GM21390 (cell line): ENCODE data around the gene LGALS7B.
"Not testable (repeated sequence)": the region's sequence is repeated elsewhere in the genome, so short reads cannot be mapped to it uniquely, and the experiment has no call there.

Experiments used
- ATAC-seq: cut with Tn5 transposase; IDR thresholded peaks from one replicate; pipeline ENCODE4 v1.9.1; 2021; ENCODE audit not compliant: unreplicated experiment

LGALS7B gene

GRCh38 chr19:38788478-38789243, at the start of gene LGALS7B:
Gene LGALS7B (plus strand): TSS chr19:38789200. CDS start chr19:38789227, 27 bp downstream.
- ATAC-seq, result no peak

DNA sequence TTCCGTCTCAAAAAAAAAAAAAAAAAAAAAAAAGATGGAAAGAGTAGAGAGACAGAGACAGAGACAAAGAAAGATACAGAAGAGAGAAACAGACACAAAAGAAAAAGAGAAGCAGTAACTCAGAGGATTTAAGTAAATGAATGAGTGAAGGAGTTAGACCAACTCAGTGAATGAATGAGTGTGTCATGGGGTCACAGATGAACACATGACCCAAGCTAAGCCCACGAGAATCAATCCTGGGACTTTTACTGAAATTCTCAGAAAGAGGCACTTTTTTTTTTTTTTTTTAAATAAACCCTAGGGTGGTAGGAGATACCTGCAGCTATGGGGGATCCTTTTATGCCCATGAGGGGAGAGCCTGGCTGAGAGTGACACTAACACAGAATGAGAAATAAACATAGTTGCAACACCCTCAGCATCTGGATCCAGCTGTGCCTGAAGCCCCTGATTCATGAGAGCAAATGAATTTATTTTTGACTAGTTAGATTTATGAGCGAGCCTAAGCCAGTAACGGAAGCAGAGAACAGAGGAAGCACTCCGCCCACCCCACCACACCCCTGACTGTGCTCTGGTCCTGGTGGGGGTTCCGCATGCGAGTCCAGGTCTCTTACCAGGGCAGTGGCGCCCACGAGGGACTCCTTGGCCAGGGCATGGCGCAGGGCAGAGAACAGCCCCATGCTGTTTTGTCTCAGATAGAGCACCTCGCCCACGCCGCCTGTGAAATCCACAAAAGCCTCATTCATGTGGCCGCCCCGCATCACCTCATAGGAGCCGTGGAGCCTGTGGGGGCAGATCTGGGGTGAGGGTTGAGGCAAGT, 49.4 kb upstream of the LGALS7B start:
- no peak for ATAC-seq

- no peak for ATAC-seq
Measured at GRCh38 chr19:38740257-38740592, 48.8 kb upstream of the LGALS7B start.

- no peak for ATAC-seq
Measured at GRCh38 chr19:38740932-38741331, 48.1 kb upstream of the LGALS7B start.

- ATAC-seq, result no peak
Measured at GRCh38 chr19:38741670-38742069, 47.3 kb upstream of the LGALS7B start.

DNA sequence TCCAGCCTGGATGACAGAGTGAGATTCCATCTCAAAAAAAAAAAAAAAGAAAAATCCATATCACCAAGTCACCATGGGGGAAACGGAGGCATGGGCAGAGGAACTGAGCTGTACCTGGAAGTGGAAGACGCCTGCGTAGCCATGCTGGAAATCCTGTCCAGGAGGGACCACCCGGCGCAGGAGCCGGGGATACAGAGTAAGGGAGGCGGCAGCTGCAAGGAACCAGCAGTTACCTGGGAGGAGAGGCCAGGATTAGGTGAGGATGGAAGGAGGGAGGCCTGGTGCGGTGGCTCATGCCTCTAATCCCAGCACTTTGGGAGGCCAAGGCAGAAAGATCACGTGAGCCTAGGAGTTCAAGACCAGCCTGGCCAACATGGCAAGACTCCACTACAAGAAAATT, 46.7 kb upstream of the LGALS7B start:
- ATAC-seq, result no peak

DNA sequence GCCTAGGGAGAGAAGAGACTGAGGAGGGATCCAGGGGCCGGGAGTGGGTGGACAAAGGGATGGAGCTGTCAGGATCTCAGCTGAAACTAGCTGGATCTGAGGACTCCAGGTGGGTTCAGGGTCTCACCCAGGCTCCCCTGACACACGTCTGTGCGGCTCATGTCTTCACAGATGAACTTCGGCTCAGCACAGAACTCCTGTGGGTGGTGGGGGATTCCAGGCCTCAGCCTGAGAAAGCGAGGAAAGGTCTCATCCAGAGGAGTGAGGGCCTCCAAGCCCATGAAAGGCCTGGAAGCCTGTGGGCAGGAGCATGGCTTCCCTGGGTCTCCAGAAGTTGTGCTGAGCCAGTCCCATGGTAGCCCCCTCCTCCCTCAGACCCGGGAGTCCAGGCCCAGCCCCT, 46.1 kb upstream of the LGALS7B start:
- no peak for ATAC-seq

GRCh38 chr19:38743394-38744297, 45.4 kb upstream of the LGALS7B start:
- no peak for ATAC-seq

- ATAC-seq, result no peak
Measured at GRCh38 chr19:38744298-38744681, 44.7 kb upstream of the LGALS7B start, which contains the start of gene CAPN12. Gene CAPN12 (minus strand): TSS chr19:38744474. CDS start chr19:38744165, 309 bp downstream.

DNA sequence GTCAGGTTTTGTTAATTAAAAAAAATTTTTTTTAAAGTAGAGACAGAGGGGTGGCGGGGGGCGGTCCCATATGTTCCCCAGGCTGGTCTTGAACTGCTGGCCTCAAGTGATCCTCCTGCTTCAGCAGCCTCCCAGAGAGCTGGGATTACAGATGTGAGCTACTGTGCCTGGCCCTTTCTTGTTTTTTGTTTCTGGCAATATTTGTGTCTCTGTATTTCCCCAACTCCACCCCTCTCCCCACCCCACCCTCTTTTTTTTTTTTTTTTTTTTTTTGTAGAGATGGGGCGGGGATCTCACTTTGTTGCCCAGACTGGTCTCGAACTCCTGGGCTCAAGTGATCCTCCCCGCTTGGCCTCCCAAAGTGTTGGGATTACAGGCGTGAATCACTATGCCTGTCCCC, 44.1 kb upstream of the LGALS7B start:
- no peak for ATAC-seq

- ATAC-seq, result no peak
Measured at GRCh38 chr19:38745316-38745715, 43.7 kb upstream of the LGALS7B start.

DNA sequence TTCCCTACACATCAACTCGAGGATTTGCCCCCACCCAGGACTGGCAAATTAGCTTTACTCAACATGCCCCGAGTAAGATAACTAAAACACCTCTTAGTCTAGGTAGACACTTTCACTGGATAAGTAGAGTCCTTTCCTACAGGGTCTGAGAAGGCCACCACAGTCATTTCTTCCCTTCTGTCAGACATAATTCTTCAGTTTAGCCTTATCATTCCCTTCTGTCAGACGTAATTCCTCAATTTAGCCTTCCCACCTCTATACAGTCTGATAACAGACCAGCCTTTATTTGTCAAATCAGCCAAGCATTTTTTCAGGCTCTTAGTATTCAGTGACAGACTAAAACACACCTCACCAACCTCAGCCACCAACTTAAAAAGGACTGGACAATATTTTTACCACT, 35.2 kb upstream of the LGALS7B start:
- ATAC-seq, result not testable (repeated sequence)

DNA sequence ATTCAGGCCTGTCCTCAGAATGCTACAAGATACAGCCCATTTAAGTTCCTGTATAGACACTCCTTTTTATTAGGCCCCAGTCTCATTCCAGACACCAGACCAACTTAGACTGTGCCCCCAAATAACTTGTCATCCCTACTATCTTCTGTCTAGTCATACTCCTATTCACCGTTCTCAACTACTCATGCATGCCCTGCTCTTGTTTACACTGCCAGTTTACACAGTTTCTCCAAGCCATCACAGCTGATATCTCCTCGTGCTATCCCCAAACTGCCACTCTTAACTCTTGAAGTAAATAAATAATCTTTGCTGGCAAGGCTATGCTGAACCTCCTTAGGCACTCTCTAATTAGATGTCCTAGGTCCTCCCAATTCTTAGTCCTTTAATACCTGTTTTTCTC, 34.8 kb upstream of the LGALS7B start:
- not testable (repeated sequence) for ATAC-seq

DNA sequence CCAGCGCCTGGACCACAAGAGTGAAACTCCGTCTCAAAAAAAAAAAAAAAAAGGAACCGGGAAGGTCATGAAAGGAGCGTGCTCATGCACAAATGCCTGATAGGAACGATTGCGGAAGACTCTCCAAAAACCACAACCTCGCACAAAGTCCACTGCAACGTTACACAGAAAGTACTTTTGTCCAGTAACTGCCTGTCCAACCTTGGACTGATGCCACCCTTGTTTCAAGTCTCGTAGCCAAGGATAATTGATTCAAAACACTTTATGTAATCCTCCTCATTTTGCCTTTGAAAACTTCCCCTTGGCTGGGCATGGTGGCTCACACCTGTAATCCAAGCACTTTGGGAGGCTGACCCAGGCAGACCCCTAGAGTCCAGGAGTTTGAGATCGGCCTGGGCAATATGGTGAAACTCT, 29.4 kb upstream of the LGALS7B start:
- ATAC-seq, result no peak

- ATAC-seq, result not testable (repeated sequence)
Measured at GRCh38 chr19:38760805-38761517, 28.0 kb upstream of the LGALS7B start.

GRCh38 chr19:38761884-38762389, 27.1 kb upstream of the LGALS7B start:
- not testable (repeated sequence) for ATAC-seq

- ATAC-seq, result no peak
Measured at GRCh38 chr19:38763795-38764220, 25.2 kb upstream of the LGALS7B start.

GRCh38 chr19:38765214-38765613, 23.8 kb upstream of the LGALS7B start:
- no peak for ATAC-seq

- ATAC-seq, result no peak
Measured at GRCh38 chr19:38766276-38767047, 22.5 kb upstream of the LGALS7B start.
